Lower leg skin (tissue), 4 donors: ENCODE data around the gene CLRN1. TPM values are rescaled to one million over a fixed set of nuclear protein-coding genes. Genes with fewer than 3 reads are reported as not detected.
"Not testable (repeated sequence)": the region's sequence is repeated elsewhere in the genome, so short reads cannot be mapped to it uniquely, and the experiment has no call there.

Source experiments
- DNase-seq, 2 donors: peaks; one replicate each; pipeline ENCODE4 v3.0.0-alpha.2; 2019; ENCODE audit warnings: low spot score in 2 of 2
- H3K4me3 ChIP-seq: fragments of 200-600 bp; sonication (generic); 2 replicates; pipeline ENCODE4 v1.5.1; 2017; ENCODE audit warnings: mild to moderate bottlenecking, low read depth; ENCODE audit not compliant: poor library complexity, severe bottlenecking
- CTCF ChIP-seq, 3 donors: fragments of 450-650 bp; IDR thresholded peaks; one replicate each; pipeline ENCODE4 v1.5.1; 2016; ENCODE audit warnings: antibody characterized with exemption in 3 of 3, mild to moderate bottlenecking in 3 of 3, moderate library complexity in 2 of 3
- POLR2A ChIP-seq, 2 donors: fragments of 450-650 bp; IDR thresholded peaks; one replicate each; pipeline ENCODE4 v1.6.1; 2016 to 2017; ENCODE audit warnings: antibody characterized with exemption in 2 of 2, mild to moderate bottlenecking in 1 of 2, moderate library complexity in 1 of 2
- WGBS, 2 donors: methylation state at CpG; one replicate each; pipeline ENCODE4 v1.1.5; 2018; 5-methylcytosine and 5-hydroxymethylcytosine counted together
- intact Hi-C: fragments of 100-400 bp; cut with DNase I; formaldehyde crosslinking; loops from one replicate; pipeline ENCODE4 v1.15.0; 2023; ENCODE audit warnings: low total_unique reads
- total RNA-seq, 4 donors: library from RNA; depleted of rRNA; stranded (reverse); fragments of >200 nt; gene quantifications; one replicate each; pipeline ENCODE4 v1.1.0, GENCODE V29; 2016

Gene CLRN1
- total RNA-seq, 4 donors from 2014 or later: not detected

GRCh38 chr3:150989208-150989607 is 16.7 kb upstream of the CLRN1 start:
- TF ChIP-seq CTCF (IDR thresholded peaks at IDR 0.05) (no peak), POLR2A (IDR thresholded peaks at IDR 0.05) (no peak)
- 69 to 76% methylated on average over 2 of the region's 2 CpGs for WGBS, 2 donors
- H3K4me3 ChIP-seq: no peak overlapping the region
- DNase-seq: no peak
- intact Hi-C loops: no loop called here

GRCh38 chr3:150988395-150988794 is 15.9 kb upstream of the CLRN1 start:
- DNase-seq, H3K4me3 ChIP-seq, intact Hi-C loops: not testable (repeated sequence)
- 88 to 93% methylated on average over 1 of the region's 1 CpG for WGBS, 2 donors

- intact Hi-C loops: no loop called here
- H3K4me3 ChIP-seq: no peak overlapping the region
- no peak for TF ChIP-seq CTCF (IDR thresholded peaks at IDR 0.05)
- TF ChIP-seq POLR2A (IDR thresholded peaks at IDR 0.05): no peak
- DNase-seq: no peak
Measured at GRCh38 chr3:150985711-150986110, 13.2 kb upstream of the CLRN1 start.

- no peak for DNase-seq
- TF ChIP-seq CTCF (IDR thresholded peaks at IDR 0.05): no peak
- intact Hi-C loops: no loop called here
- H3K4me3 ChIP-seq: no peak overlapping the region
Measured at GRCh38 chr3:150984066-150984465, 11.5 kb upstream of the CLRN1 start.

GRCh38 chr3:150978566-150979148 is 6.1 kb upstream of the CLRN1 start:
- H3K4me3 ChIP-seq: no peak overlapping the region
- TF ChIP-seq POLR2A (IDR thresholded peaks at IDR 0.05) (no peak), CTCF (IDR thresholded peaks at IDR 0.05) (no peak)
- intact Hi-C loops: no loop called here
- 96 to 97% methylated on average over 4 of the region's 4 CpGs for WGBS, 2 donors
- DNase-seq: no peak

GRCh38 chr3:150975992-150976368 is 3.5 kb upstream of the CLRN1 start:
- H3K4me3 ChIP-seq: no peak overlapping the region
- no peak for DNase-seq
- intact Hi-C loops: no loop called here
- 75 to 79% methylated on average over 3 of the region's 3 CpGs for WGBS, 2 donors
- TF ChIP-seq POLR2A (IDR thresholded peaks at IDR 0.05): no peak
- TF ChIP-seq CTCF (IDR thresholded peaks at IDR 0.05): no peak
